CD4-positive, alpha-beta T cell (primary cell): ENCODE measurements around the gene TAC4. TPM values are rescaled to one million over a fixed set of nuclear protein-coding genes. Genes with fewer than 3 reads are reported as not detected.

Source experiments
- ATAC-seq: fragments of 200-7000 bp; cut with Tn5 transposase; one replicate; pipeline ENCODE4 v1.10.0; 2022; ENCODE audit warnings: mild to moderate bottlenecking; ENCODE audit not compliant: poor library complexity
- CTCF ChIA-PET: fragments of 350-600 bp; sonication (Branson Sonifier 250); formaldehyde crosslinking; loops from one replicate; lab custom pipeline; 2021; ENCODE audit warnings: antibody characterized with exemption, inconsistent platforms; lab: Charles Lee
- POLR2A ChIA-PET: fragments of 350-600 bp; sonication (Branson Sonifier 250); formaldehyde crosslinking; loops from one replicate; lab custom pipeline; 2021; ENCODE audit warnings: antibody characterized with exemption, inconsistent platforms; lab: Charles Lee
- DNase-seq, 14 experiments: peaks; one replicate each; pipeline ENCODE4 v3.0.0-alpha.2; 2013 to 2020; ENCODE audit warnings: mixed read lengths in 2 of 14
- H3K27ac ChIP-seq, 2 donors: one replicate each; pipeline versions ENCODE4 v1.5.1 to v1.7.0; 2013; ENCODE audit warnings: low read length in 2 of 2, low read depth in 1 of 2, mild to moderate bottlenecking in 1 of 2
- H3K27me3 ChIP-seq, 2 experiments: 1 replicate in 1 of 2; 2 replicates in 1 of 2; pipeline versions ENCODE4 v1.6.1 to v1.7.0; 2013; ENCODE audit warnings: low read length in 2 of 2, control low read depth in 1 of 2, mild to moderate bottlenecking in 1 of 2, moderate library complexity in 1 of 2; ENCODE audit not compliant: insufficient read depth in 2 of 2, control insufficient read depth in 1 of 2
- H3K36me3 ChIP-seq: one replicate; pipeline ENCODE4 v1.6.1; 2013; ENCODE audit warnings: low read length, control low read depth; ENCODE audit not compliant: insufficient read depth
- H3K4me1 ChIP-seq: one replicate; pipeline ENCODE4 v1.6.1; 2013; ENCODE audit warnings: low read length, control low read depth; ENCODE audit not compliant: insufficient read depth
- H3K4me3 ChIP-seq: one replicate; pipeline ENCODE4 v1.5.1; 2013; ENCODE audit warnings: mild to moderate bottlenecking, low read length, moderate library complexity
- H3K9me3 ChIP-seq, 2 experiments: 1 replicate in 1 of 2; 2 replicates in 1 of 2; pipeline versions ENCODE4 v1.6.1 to v1.7.0; 2013; ENCODE audit warnings: low read length in 2 of 2, mild to moderate bottlenecking in 2 of 2, control low read depth in 1 of 2, moderate library complexity in 1 of 2; ENCODE audit not compliant: control insufficient read depth in 1 of 2, insufficient read depth in 1 of 2
- H3K27ac Mint-ChIP-seq: one replicate; pipeline ENCODE4 v1.8.0; 2020; ENCODE audit warnings: mixed read lengths
- H3K27me3 Mint-ChIP-seq: one replicate; pipeline ENCODE4 v1.8.0; 2021; ENCODE audit warnings: mixed read lengths
- H3K36me3 Mint-ChIP-seq: one replicate; pipeline ENCODE4 v1.8.0; 2021; ENCODE audit warnings: low read depth, mixed read lengths
- H3K4me1 Mint-ChIP-seq: one replicate; pipeline ENCODE4 v1.8.0; 2021; ENCODE audit warnings: low read depth, mixed read lengths
- H3K4me3 Mint-ChIP-seq: one replicate; pipeline ENCODE4 v1.8.0; 2020; ENCODE audit warnings: mild to moderate bottlenecking, mixed read lengths
- H3K9me3 Mint-ChIP-seq: one replicate; pipeline ENCODE4 v1.8.0; 2020; ENCODE audit warnings: mixed read lengths
- CTCF ChIP-seq: fragments of 200-600 bp; IDR thresholded peaks from one replicate; pipeline ENCODE4 v1.8.0; 2022; ENCODE audit warnings: antibody characterized with exemption, mild to moderate bottlenecking
- intact Hi-C, 2 experiments: fragments of 100-400 bp; cut with DNase I in 1 of 2; cut with micrococcal nuclease in 1 of 2; formaldehyde crosslinking; loops; one replicate each; pipeline versions ENCODE4 v1.15.1 to v1.9.0; 2023 to 2025; cut with DNase I, micrococcal nuclease
- total RNA-seq, 174 experiments: library from RNA in 2 of 174; stranded (reverse) in 2 of 174; gene quantifications; one replicate each; pipeline ENCODE4 v1.2.3 and lab custom pipeline; 2021 to 2026

TAC4 gene
- total RNA-seq, 2 experiments from 2014 or later, result not detected

GRCh38 chr17:49891271-49891670, 43.4 kb upstream of the TAC4 start:
- no peaks in the 10 kb centered on the region for H3K36me3 Mint-ChIP-seq
- DNase-seq, result no peak
- intact Hi-C loops, result no loop called here
- H3K27me3 Mint-ChIP-seq, result peaks cover 87% of the 10 kb centered on the region
- no peak overlapping the region for H3K4me3 Mint-ChIP-seq
- no peak overlapping the region for H3K27ac ChIP-seq
- no peaks in the 10 kb centered on the region for H3K36me3 ChIP-seq
- no peak overlapping the region for H3K4me3 ChIP-seq
- CTCF ChIA-PET, result no interaction called here
- POLR2A ChIA-PET, result no interaction called here
- no peak overlapping the region for H3K27ac Mint-ChIP-seq
- H3K4me1 ChIP-seq, result no peaks in the 10 kb centered on the region
- peaks cover 0 to 11% of the 10 kb centered on the region in 2 experiments for H3K9me3 ChIP-seq
- no peak for ATAC-seq
- no peak for TF ChIP-seq CTCF
- H3K27me3 ChIP-seq, result peaks cover 43 to 58% of the 10 kb centered on the region in 2 experiments
- H3K9me3 Mint-ChIP-seq, result no peaks in the 10 kb centered on the region
- H3K4me1 Mint-ChIP-seq, result no peaks in the 10 kb centered on the region

GRCh38 chr17:49890852-49891251, 43.0 kb upstream of the TAC4 start:
- Histone ChIP-seq H3K4me1 (no peaks in the 10 kb centered on the region), H3K36me3 (no peaks in the 10 kb centered on the region), H3K9me3 (peaks cover 0 to 11% of the 10 kb centered on the region in 2 experiments), H3K4me3 (no peak overlapping the region), H3K27ac (no peak overlapping the region), H3K27me3 (peaks cover 41 to 55% of the 10 kb centered on the region in 2 experiments)
- peaks cover 87% of the 10 kb centered on the region for H3K27me3 Mint-ChIP-seq
- TF ChIP-seq CTCF, result no peak
- H3K9me3 Mint-ChIP-seq, result no peaks in the 10 kb centered on the region
- intact Hi-C loops, result no loop called here
- ATAC-seq, result no peak
- CTCF ChIA-PET, result interaction anchor here (0.6 kb wide), 1 partner anchor 8 kb away, joined by 3 read pairs; no protein-coding TSS in a partner anchor
- H3K36me3 Mint-ChIP-seq, result no peaks in the 10 kb centered on the region
- no peak overlapping the region for H3K27ac Mint-ChIP-seq
- DNase-seq, result no peak
- POLR2A ChIA-PET, result no interaction called here
- no peaks in the 10 kb centered on the region for H3K4me1 Mint-ChIP-seq
- no peak overlapping the region for H3K4me3 Mint-ChIP-seq

- TF ChIP-seq CTCF, result no peak
- ATAC-seq (no peak), DNase-seq (no peak)
- Mint-ChIP-seq H3K4me1 (no peaks in the 10 kb centered on the region), H3K36me3 (no peaks in the 10 kb centered on the region), H3K27ac (no peak overlapping the region), H3K9me3 (no peaks in the 10 kb centered on the region), H3K4me3 (no peak overlapping the region), H3K27me3 (peaks cover 86% of the 10 kb centered on the region)
- Histone ChIP-seq H3K9me3 (peaks cover 0 to 11% of the 10 kb centered on the region in 2 experiments), H3K4me3 (no peak overlapping the region), H3K4me1 (no peaks in the 10 kb centered on the region), H3K36me3 (no peaks in the 10 kb centered on the region), H3K27me3 (peaks cover 41 to 52% of the 10 kb centered on the region in 2 experiments), H3K27ac (no peak overlapping the region)
- intact Hi-C loops, result no loop called here
- CTCF ChIA-PET, result interaction anchor here (0.6 kb wide), 1 partner anchor 8 kb away, joined by 3 read pairs; no protein-coding TSS in a partner anchor
- POLR2A ChIA-PET, result no interaction called here
Observed at GRCh38 chr17:49890077-49890821, 42.4 kb upstream of the TAC4 start.
